ENCODE data around the gene FLYWCH1. TPM values are rescaled to one million over a fixed set of nuclear protein-coding genes. Genes with fewer than 3 reads are reported as not detected.

FLYWCH1 gene
- total RNA-seq, 1 donor from 2014 or later, result 32.5 TPM

DNA sequence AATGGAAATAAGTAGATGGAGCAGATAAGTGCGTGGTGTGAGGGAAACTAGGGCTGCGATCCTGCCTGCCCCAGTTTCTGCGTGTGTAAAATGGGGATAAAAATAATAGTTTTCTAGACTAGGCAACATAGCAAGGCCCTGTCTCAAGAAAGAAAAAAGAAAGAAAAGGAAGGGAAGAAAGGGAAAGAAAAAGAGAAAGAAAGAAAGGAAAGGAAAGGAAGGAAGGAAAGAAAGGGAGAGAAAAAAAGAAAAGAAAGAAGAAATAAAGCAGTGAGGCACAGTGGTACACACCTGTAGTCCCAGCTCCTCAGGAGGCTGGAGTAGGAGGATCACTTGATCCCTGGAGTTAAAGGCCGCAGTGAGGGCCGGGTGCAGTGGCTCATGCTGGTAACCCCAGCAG is 70.7 kb downstream of the FLYWCH1 start:
- no peak for DNase-seq (ENCODE audit: low read depth, low spot score)

DNA sequence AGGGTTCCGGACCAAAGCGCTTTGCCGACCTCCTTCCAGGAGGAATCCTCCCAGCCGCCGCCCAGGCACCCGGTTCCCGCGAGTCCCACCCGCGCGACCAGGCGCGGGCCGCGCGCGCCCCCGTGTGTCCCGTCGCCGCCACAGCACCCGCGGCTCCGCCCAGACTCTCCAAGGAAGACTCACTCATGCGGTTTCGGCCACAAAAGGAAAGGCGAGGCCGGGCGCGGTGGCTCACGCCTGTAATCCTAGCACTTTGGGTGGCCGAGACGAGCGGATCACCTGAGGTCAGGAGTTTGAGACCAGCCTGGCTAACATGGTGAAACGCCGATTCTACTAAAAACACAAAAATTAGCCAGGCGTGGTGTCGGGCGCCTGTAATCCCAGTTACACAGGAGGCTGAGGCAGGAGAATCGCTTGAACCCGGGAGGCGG is 72.0 kb downstream of the FLYWCH1 start:
- no peak for DNase-seq (ENCODE audit: low read depth, low spot score)

GRCh38 chr16:2985462-2985861 is 73.7 kb downstream of the FLYWCH1 start:
- no peak for DNase-seq (ENCODE audit: low read depth, low spot score)

DNA sequence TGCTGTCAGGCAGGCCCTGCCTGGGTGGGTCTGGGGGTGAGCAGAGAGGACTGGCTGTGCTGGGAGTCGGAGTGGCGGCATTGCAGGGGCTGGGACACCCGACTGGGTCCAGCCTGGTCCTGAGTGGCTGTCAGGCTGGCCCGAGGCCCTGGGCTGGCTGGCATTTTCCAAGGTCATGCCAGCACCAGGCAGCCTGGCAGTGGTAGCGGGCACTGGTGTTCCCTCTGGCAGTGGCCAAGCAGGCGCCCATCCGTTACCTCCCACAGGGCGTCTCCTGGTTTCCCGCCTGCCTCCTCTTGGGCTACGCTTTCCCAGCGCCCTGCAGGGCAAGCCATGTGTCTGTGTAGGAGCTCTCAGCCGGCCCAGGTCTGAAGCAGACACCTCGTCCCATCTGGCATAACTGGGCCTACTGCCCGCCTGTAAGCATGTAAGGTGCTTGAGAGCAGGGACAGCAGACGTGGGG is 74.2 kb downstream of the FLYWCH1 start:
- DNase-seq (ENCODE audit: low read depth, low spot score), result no peak

- DNase-seq (ENCODE audit: low read depth, low spot score), result no peak
These were observed 75.0 kb downstream of the FLYWCH1 start for GRCh38 chr16:2986623-2987188.

DNA sequence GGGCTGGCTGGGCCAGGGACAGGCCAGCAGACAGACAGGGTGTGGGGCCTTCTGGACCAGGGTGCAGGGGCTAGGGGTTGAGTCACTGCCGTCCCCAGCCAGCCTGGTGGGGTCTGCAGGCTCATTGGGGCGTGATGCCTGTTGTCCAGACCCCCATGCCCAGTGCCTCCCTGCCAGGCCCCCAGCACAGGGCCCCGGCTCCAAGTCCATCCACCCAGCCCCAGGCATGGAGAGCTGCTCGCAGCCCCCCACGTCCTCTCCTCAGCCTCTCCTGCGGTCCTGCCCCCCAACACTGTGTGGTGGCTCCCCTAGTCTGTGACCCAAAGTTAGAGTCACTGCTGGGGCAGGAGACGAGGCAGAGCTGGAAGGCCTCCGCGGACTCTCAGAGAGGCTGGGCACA is 75.6 kb downstream of the FLYWCH1 start:
- DNase-seq (ENCODE audit: low read depth, low spot score), result no peak

DNA sequence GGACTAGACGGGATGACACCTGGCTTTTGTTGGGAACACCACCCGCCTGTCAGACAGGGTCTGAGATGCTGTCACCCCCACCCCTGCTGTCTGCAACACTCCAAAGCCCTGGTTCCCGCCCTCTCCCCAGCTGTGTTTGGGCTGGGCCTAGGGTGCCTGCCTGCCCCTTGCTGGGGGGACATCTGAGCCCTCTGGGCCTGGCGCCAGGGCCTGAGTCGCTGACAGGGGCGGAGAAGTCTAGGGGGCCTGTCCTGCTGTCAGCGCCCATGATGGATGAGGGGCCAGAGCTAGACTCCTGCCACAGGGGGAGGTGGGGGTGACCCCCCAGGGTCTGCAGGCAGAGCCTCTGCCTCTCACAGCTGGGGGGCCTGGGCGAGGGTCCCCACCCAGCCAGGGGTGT is 76.1 kb downstream of the FLYWCH1 start:
- DNase-seq (ENCODE audit: low read depth, low spot score), result no peak

DNA sequence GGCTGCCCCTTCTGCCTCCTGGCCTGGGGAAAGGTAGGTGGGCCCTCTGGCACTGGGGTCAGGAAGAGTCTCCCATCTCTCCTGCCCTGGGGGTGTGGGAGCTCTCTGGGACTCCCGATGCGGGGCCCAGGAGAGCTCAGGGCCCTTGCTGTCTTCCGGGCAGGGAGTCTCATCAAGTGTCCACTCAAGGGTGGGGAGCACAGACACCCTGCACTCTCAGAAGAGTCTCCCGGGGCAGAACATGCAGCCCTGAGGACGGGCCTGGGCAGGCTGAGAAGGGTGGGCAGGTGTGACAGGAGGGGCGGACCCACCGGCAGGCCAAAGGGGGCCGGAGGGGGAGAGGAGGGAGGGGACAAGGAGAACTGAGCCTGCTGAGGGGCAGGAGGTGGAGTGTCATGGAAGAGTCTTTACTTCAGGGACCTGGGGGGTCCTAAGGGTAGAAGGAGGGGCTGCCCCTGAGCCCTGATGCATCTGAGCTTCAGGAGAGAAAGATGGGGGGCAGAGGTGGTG is 76.9 kb downstream of the FLYWCH1 start:
- DNase-seq (ENCODE audit: low read depth, low spot score), result no peak

DNA sequence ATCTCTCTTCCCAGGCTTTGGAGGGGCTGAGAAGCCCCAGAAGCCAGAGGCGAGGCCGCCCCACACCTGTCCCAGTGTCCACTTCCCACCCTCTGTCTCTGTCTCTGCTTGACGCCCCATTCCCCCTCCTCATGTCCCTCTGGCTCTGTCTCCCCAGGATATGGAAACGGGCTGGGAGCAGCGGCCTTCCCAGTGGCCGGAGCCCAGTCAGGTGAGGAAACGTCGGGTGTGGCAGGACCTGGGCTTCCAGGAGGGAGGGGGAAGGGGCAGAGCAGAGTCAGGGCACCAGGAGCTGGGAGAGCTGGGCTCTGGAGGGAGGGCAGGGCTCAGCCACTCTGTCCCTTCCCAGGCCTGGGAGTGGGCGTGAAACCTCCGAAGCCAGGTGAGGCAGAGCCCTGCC is 79.2 kb downstream of the FLYWCH1 start:
- DNase-seq (ENCODE audit: low read depth, low spot score), result no peak

GRCh38 chr16:2991566-2992261 is 80.0 kb downstream of the FLYWCH1 start:
- no peak for DNase-seq (ENCODE audit: low read depth, low spot score)

DNA sequence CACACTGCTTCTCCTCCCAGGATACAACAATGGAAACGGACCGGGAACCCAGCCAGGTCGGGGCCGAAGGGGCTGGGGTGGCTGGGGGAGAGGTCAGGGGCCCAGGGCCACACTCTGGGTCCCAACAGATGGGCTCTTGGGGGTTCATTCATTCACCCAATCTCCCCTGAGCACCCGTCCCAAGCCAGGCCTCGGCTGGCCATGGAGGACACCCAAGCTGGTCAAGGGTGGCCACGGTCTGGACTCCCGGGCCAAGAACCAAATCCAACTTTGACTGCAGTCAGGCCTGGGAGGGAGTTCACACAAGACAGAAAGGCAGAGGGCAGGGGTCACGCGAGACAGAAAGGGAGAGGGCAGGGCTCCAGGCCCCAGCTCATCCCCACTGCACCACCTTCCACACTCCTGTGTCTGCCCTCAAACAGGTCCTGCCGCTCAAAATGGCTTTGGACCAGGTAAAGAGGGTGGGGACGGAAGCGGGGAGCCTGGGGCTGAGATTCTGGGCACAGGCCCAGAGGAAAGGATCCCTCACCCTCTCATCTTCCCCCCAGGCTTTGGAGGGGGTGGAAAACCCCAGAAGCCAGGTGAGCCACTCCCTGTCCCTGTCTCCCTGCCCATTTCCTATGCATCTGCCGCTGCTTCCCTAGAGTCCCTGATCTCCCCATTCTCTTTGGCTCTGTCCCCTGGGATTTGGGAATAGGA is 80.8 kb downstream of the FLYWCH1 start:
- DNase-seq (ENCODE audit: low read depth, low spot score), result no peak

DNA sequence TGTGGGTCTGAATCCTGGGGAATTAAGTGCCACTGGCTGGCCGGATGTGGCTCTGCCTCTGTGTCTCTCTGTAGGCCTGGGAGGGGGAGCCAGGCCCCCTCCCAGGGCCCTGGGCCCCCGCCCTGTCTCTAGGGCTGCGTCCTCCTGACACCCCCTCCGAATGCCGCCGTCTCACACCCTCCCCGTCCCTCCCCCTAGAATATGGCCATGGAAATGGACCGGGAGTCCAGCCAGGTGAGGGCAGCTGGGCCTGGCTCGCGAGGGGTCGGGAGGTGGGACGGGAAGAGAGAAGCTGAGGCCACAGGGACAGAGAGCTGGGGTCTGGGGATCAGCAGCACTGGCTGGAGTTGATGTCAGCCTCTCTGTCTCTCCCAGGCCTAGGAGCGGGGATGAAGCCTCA is 84.6 kb downstream of the FLYWCH1 start:
- DNase-seq (ENCODE audit: low read depth, low spot score), result no peak

- no peak for DNase-seq (ENCODE audit: low read depth, low spot score)
These were observed 88.2 kb downstream of the FLYWCH1 start for GRCh38 chr16:2999929-3000328.

DNA sequence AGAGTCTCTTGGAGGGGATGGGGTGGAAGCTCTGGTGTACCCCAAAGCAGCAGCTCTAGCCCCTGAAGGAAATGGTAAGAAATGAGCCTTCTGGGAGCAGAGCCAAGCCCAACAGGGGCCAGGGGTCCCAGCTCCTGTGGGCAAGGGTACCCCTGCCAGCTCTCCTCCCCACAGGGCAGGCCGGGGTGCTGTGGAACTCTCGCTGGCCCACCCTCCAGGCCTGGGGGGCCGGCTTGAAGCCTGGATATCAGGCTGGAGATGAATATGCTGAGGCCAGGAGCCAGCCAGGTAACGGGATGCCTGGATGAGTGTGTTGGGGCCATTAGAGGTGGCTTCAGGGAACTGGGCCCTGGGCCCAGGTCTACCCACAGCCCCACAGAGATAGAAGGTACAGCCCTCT is 88.8 kb downstream of the FLYWCH1 start:
- DNase-seq (ENCODE audit: low read depth, low spot score), result no peak

Other genes starting within 250 kb of the FLYWCH1 start
- 26.0 and 27.2 TPM in 2 replicates for gene KCTD5, start 229.4 kb upstream of the FLYWCH1 start, total RNA-seq
- gene PRSS27, start 191.7 kb upstream of the FLYWCH1 start, total RNA-seq, result 0.07 and 0.33 TPM in 2 replicates
- 38.5 and 43.9 TPM in 2 replicates for gene SRRM2, start 159.3 kb upstream of the FLYWCH1 start, total RNA-seq
- 166 and 336 TPM in 2 replicates for gene ELOB, start 134.7 kb upstream of the FLYWCH1 start, total RNA-seq
- gene PRSS33, start 124.4 kb upstream of the FLYWCH1 start, total RNA-seq, result not detected in 2 replicates
- gene PRSS41, start 113.5 kb upstream of the FLYWCH1 start, total RNA-seq, result not detected in 2 replicates
- gene PRSS21, start 94.7 kb upstream of the FLYWCH1 start, total RNA-seq, result 0.73 TPM in 1 of 2 replicates, not detected in the other
- 0.13 TPM in 1 of 2 replicates, not detected in the other for gene ZG16B, start 81.6 kb upstream of the FLYWCH1 start, total RNA-seq
- gene PRSS22, start 53.8 kb upstream of the FLYWCH1 start, total RNA-seq, result not detected in 2 replicates
- 38.9 and 49.6 TPM in 2 replicates for gene FLYWCH2, start 28.7 kb upstream of the FLYWCH1 start, total RNA-seq
- not detected in 2 replicates for gene KREMEN2, start 52.3 kb downstream of the FLYWCH1 start, total RNA-seq
- 15.9 and 16.2 TPM in 2 replicates for gene PAQR4, start 57.4 kb downstream of the FLYWCH1 start, total RNA-seq
- gene PKMYT1, start 68.5 kb downstream of the FLYWCH1 start, total RNA-seq, result 4.6 and 8.2 TPM in 2 replicates
- not detected in 2 replicates for gene CLDN9, start 101.0 kb downstream of the FLYWCH1 start, total RNA-seq
- not detected in 2 replicates for gene CLDN6, start 106.3 kb downstream of the FLYWCH1 start, total RNA-seq
- 158 and 171 TPM in 2 replicates for gene TNFRSF12A, start 108.4 kb downstream of the FLYWCH1 start, total RNA-seq
- 10.0 and 11.5 TPM in 2 replicates for gene HCFC1R1, start 112.0 kb downstream of the FLYWCH1 start, total RNA-seq
- 24.0 and 32.3 TPM in 2 replicates for gene THOC6, start 112.1 kb downstream of the FLYWCH1 start, total RNA-seq
- not detected in 2 replicates for gene BICDL2, start 125.0 kb downstream of the FLYWCH1 start, total RNA-seq
- 0.04 and 0.13 TPM in 2 replicates for gene MMP25, start 134.6 kb downstream of the FLYWCH1 start, total RNA-seq
- gene IL32, start 153.7 kb downstream of the FLYWCH1 start, total RNA-seq, result 33.7 and 60.3 TPM in 2 replicates
- gene ZSCAN10, start 187.4 kb downstream of the FLYWCH1 start, total RNA-seq, result not detected in 2 replicates
- 21.3 and 22.5 TPM in 2 replicates for gene ZNF205, start 200.7 kb downstream of the FLYWCH1 start, total RNA-seq
- 4.8 and 5.0 TPM in 2 replicates for gene ZNF213, start 223.1 kb downstream of the FLYWCH1 start, total RNA-seq